ENCODE data around the gene GXYLT2. TPM values are rescaled to one million over a fixed set of nuclear protein-coding genes. Genes with fewer than 3 reads are reported as not detected.

Gene GXYLT2
- total and polyA plus RNA-seq, 2 of the 13 experiments (the other 11 are each of a cell fraction or from before 2014, with no cell fraction given), result 4.3 to 6.9 TPM

- Histone ChIP-seq H2AFZ (ENCODE audit: low read length) (no peak overlapping the region), H3K4me3 (replicated peaks in 1 of 3; ENCODE audit: insufficient read depth in 1 of 3, low read depth in 2 of 3, low read length in 3 of 3) (no peak overlapping the region), H3K4me1 (ENCODE audit: insufficient read depth, low read length) (peaks cover 52% of the 10 kb centered on the region), H3K27me3 (ENCODE audit: control insufficient read depth in 1 of 2, insufficient read depth in 2 of 2, low read length in 2 of 2) (no peaks in the 10 kb centered on the region), H3K9ac (ENCODE audit: insufficient read depth, low read depth, low read length) (no peak overlapping the region), H4K20me1 (ENCODE audit: insufficient read depth, low read length) (no peaks in the 10 kb centered on the region), H3K36me3 (replicated peaks in 1 of 2; ENCODE audit: control insufficient read depth in 1 of 2, insufficient read depth in 2 of 2, low read length in 2 of 2) (no peaks in the 10 kb centered on the region), H3K9me3 (ENCODE audit: low read length) (no peaks in the 10 kb centered on the region), H3K27ac (ENCODE audit: extremely low read length, insufficient read depth, low read length) (peak overlapping the region; percentile 76), H3K79me2 (ENCODE audit: insufficient read depth, low read length) (no peaks in the 10 kb centered on the region), H3K4me2 (ENCODE audit: low read depth, low read length) (peak overlapping the region; percentile 65)
- FAIRE-seq (peak; percentile 75), ATAC-seq (peak; percentile 79), DNase-seq (ENCODE audit: low spot score) (peak; percentile 77)
- ChIA-PET CTCF (ENCODE audit: low intra/inter-chr PET ratio, low total read pairs) (no interaction called here), POLR2A (interaction anchor here (1.2 to 1.8 kb wide), 6 partner anchors 11 to 29 kb away, joined by 3 to 17 read pairs (median 5); partner anchors contain the start of gene PPP4R2)
- intact Hi-C loops (cut with micrococcal nuclease; ENCODE audit: unreplicated experiment), result no loop called here
- in situ Hi-C loops (cut with HindIII; ENCODE audit: extremely low pct_ligation_motif_present, low pct_unique_long_range_greater_than_20kb), result no loop called here
- no TSS peak for BruUV-seq (replicated peaks)
- WGBS (ENCODE audit: low lambda C conversion rate), result 44% methylated on average over 7 of the region's 7 CpGs
- TF ChIP-seq ZNF816 (CRISPR knock-in tag; IDR thresholded peaks at IDR 0.05; ENCODE audit: borderline replicate concordance) (no peak), ZBTB1 (CRISPR knock-in tag; IDR thresholded peaks at IDR 0.05; ENCODE audit: borderline replicate concordance) (no peak), SSRP1 (CRISPR knock-in tag; IDR thresholded peaks at IDR 0.05) (no peak), ESRRA (CRISPR knock-in tag; IDR thresholded peaks at IDR 0.05; ENCODE audit: low read depth) (peak; percentile 77), DBP (CRISPR knock-in tag; IDR thresholded peaks at IDR 0.05; ENCODE audit: not compliant biosample characterization) (no peak), SRF (IDR thresholded peaks at IDR 0.05; ENCODE audit: low read depth, low read length) (0 out of 2 replicates have a peak, but pooled peaks have one; percentile 22), ZEB1 (IDR thresholded peaks at IDR 0.05; ENCODE audit: insufficient replicate concordance, low read depth) (peak; percentile 76), CREB1 (IDR thresholded peaks at IDR 0.05) (no peak), CREB1 (CRISPR knock-in tag; IDR thresholded peaks at IDR 0.05) (peak; percentile 46; the same call in 1 of the 2 replicates), KLF15 (CRISPR knock-in tag; IDR thresholded peaks at IDR 0.05; ENCODE audit: borderline replicate concordance) (no peak), SCMH1 (CRISPR knock-in tag; IDR thresholded peaks at IDR 0.05; ENCODE audit: borderline replicate concordance) (no peak), ZNF230 (CRISPR knock-in tag; IDR thresholded peaks at IDR 0.05) (no peak), NCOR1 (IDR thresholded peaks at IDR 0.05; ENCODE audit: borderline replicate concordance, low read length) (peak; percentile 89), FOXJ3 (CRISPR knock-in tag; IDR thresholded peaks at IDR 0.05; ENCODE audit: borderline replicate concordance) (no peak; the same call in 1 of the 2 replicates), WIZ (CRISPR knock-in tag; IDR thresholded peaks at IDR 0.05) (0 out of 2 replicates have a peak, but pooled peaks have one; percentile 29), ZNF775 (CRISPR knock-in tag; IDR thresholded peaks at IDR 0.05; ENCODE audit: borderline replicate concordance) (no peak), NR2F2 (IDR thresholded peaks at IDR 0.05; ENCODE audit: borderline replicate concordance, low read depth) (peak; percentile 67; the same call in 1 of the 2 replicates), CENPT (CRISPR knock-in tag; IDR thresholded peaks at IDR 0.05; ENCODE audit: low read depth) (no peak)
- TF ChIP-seq, protein P1, sequence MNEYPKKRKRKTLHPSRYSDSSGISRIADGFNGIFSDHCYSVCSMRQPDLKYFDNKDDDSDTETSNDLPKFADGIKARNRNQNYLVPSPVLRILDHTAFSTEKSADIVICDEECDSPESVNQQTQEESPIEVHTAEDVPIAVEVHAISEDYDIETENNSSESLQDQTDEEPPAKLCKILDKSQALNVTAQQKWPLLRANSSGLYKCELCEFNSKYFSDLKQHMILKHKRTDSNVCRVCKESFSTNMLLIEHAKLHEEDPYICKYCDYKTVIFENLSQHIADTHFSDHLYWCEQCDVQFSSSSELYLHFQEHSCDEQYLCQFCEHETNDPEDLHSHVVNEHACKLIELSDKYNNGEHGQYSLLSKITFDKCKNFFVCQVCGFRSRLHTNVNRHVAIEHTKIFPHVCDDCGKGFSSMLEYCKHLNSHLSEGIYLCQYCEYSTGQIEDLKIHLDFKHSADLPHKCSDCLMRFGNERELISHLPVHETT (CRISPR knock-in tag; conservative IDR thresholded peaks at IDR 0.05), result no peak
- TF ChIP-seq, protein P2, sequence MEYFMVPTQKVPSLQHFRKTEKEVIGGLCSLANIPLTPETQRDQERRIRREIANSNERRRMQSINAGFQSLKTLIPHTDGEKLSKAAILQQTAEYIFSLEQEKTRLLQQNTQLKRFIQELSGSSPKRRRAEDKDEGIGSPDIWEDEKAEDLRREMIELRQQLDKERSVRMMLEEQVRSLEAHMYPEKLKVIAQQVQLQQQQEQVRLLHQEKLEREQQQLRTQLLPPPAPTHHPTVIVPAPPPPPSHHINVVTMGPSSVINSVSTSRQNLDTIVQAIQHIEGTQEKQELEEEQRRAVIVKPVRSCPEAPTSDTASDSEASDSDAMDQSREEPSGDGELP (IDR thresholded peaks at IDR 0.05; ENCODE audit: borderline replicate concordance, low read depth), result peak; percentile 19; the same call in 1 of the 2 replicates
- TF ChIP-seq, protein P3, sequence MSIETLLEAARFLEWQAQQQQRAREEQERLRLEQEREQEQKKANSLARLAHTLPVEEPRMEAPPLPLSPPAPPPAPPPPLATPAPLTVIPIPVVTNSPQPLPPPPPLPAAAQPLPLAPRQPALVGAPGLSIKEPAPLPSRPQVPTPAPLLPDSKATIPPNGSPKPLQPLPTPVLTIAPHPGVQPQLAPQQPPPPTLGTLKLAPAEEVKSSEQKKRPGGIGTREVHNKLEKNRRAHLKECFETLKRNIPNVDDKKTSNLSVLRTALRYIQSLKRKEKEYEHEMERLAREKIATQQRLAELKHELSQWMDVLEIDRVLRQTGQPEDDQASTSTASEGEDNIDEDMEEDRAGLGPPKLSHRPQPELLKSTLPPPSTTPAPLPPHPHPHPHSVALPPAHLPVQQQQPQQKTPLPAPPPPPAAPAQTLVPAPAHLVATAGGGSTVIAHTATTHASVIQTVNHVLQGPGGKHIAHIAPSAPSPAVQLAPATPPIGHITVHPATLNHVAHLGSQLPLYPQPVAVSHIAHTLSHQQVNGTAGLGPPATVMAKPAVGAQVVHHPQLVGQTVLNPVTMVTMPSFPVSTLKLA (IDR thresholded peaks at IDR 0.05), result no peak
Measured at GRCh38 chr3:72973031-72973723, 85.3 kb downstream of the GXYLT2 start.

Data from HepG2 (cell line).